ENCODE results near the gene SNX5.
A peak's percentile ranks its signal among the peaks of the same experiment; 100 is the strongest.

The SNX5 gene
- 63.6 to 90.7 reads per million in 2 donors for total RNA-seq

DNA sequence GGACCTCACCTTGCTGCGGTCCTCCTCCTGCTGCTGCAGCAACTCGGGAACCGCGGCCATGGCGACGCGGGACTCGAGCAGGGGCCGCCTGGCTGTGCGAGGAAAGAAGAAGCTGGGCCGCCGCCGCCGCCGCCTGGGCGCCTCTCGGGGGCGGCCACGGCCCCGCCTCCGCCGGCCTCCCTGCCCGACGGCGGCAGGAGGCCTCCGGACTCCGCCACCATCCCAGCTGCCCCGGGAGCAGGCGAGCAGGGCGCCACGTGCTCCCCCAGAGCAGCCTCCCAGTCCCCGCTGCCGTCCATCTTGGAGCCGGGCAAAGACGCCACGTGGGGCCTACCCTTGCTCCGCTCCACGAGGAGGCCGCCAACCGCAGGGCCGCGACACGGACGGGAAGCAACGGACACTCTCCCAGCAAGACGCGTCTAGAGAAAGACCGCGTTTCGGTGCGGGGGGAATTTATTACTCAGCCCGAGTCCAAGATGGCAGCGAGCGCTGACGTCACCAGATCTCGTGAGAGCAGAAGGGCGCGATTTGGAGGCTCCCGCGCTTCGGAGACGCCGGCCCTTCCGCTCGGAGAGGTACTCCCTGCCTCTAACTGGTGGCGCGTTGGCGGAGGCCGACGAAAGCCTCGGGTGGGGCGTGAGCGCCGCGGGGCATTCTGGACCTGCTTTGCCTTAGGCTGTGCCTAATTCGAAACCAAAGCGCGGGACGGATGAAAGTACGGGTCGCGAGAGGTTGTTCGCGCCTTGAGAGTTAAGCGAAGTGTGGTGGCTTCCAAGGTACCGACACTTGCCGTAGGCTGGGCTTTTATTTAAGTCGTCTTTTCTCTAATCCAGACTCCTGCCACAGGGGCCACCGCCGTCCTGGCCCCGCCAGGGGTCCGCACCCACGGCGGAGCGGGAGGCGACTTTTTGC is at the start of gene SNX5, which contains the start of gene MGME1:
Gene SNX5 (minus strand): TSS at position 429 of the 912 bp plus-strand sequence. CDS start 369 bp downstream, at position 60.
Gene MGME1 (plus strand): TSS at position 653 of the 912 bp plus-strand sequence. CDS start 842 bp downstream, outside the sequence.
- DNase-seq, result peak; percentile 96 to 100 (median 99)

DNA sequence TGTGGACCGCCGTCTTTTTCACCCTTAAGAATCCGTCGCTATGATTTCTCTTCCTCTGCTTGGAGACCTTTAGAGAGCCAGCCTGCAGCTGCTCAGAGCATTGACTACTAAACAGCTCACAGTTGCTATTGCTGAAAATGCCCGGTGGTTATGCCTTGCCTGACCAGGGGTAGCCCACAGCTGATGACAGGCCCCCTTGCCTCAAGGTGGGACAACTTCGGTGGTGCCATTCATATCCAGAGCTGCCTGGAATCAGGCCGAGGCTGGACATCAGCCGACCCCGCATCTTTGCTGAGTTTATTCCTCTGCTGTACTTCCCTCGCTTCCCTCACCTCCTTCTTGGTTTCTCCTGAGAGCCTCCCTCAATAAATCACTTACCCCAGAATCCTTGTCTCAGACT is 49.5 kb upstream of the SNX5 start:
- DNase-seq, result no peak

GRCh38 chr20:18016772-18017171 is 48.2 kb upstream of the SNX5 start:
- no peak for DNase-seq

- DNase-seq, result no peak
Observed at GRCh38 chr20:18014411-18014810, 45.8 kb upstream of the SNX5 start.

DNA sequence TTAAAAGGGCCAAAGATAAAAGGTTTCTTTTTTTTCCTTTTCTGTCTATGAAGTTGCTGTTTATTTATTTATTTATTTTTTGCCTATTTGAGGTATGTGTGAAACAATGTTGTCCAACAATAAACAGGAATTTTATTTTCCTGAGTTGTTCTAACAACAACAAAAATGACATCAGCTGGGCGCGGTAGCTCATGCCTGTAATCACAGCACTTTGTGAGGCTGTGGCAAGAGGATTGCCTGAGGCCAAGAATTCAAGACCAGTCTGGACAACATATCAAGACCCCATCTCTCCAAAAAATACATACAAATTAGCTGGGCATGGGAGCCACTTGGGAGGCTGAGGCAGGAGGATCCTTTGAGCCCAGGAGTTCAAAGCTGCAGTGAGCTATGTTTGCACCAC is 44.3 kb upstream of the SNX5 start:
- DNase-seq, result no peak

DNA sequence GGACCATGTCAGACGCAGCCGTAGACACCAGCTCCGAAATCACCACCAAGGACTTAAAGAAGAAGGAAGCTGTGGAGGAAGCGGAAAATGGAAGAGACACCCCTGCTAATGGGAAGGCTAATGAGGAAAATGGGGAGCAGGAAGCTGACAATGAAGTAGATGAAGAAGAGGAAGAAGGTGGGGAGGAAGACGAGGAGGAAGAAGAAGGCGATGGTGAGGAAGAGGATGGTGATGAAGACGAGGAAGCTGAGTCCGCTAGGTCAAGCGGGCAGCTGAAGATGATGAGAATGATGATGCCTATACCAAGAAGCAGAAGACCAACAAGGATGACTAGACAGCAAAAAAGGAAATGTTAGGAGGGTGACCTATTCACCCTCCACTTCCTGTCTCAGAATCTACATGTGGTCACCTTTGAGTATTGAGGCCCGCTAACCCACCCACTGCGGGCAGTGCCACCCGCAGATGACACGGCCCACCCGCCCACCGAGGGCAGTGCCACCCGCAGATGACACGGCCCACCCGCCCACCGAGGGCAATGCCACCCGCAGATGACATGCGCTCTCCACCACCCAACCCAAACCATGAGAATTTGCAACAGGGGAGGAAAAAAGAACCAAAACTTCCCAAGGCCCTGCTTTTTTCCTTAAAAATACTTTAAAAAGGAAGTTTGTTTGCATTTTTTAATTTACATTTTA is 43.5 kb upstream of the SNX5 start:
- DNase-seq, result no peak

DNA sequence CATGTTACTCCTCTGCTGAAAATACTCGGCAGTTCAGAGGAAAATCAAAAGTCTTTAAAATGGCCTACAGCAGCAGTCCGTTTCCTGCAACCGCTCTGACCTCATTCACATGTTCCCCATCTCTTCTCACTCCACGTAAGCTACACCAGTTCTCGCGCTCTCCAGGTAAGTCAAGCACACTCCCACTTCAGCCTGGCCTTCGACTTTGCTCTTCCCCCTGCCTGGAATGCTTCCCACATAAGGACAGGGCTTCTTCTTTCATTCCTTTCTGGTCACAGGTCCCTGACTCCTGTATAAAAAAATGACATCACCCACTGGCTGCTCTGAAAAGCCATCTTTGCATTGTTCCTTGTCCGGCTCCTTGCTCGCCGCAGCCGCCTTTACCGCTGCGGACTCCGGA is 42.9 kb upstream of the SNX5 start:
- no peak for DNase-seq

DNA sequence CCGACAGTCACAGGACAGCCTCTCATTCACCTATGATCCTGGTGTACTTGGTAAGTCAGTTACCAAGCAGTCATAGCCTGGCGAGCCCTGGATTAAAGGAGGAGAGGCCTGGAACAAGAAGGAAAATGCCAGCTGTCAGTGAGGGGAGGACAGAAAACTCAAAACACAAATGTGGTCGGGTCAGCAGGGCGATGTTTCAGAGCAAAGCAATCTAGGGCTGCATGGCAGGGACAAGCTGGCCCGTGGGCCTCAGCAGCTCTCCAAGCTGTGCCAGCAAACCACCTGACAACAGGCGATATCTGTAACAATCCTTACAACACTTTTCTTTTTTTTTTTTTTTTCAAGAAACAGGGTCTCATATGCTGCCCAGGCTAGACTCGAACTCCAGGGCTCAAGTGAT is 40.5 kb upstream of the SNX5 start:
- no peak for DNase-seq

DNA sequence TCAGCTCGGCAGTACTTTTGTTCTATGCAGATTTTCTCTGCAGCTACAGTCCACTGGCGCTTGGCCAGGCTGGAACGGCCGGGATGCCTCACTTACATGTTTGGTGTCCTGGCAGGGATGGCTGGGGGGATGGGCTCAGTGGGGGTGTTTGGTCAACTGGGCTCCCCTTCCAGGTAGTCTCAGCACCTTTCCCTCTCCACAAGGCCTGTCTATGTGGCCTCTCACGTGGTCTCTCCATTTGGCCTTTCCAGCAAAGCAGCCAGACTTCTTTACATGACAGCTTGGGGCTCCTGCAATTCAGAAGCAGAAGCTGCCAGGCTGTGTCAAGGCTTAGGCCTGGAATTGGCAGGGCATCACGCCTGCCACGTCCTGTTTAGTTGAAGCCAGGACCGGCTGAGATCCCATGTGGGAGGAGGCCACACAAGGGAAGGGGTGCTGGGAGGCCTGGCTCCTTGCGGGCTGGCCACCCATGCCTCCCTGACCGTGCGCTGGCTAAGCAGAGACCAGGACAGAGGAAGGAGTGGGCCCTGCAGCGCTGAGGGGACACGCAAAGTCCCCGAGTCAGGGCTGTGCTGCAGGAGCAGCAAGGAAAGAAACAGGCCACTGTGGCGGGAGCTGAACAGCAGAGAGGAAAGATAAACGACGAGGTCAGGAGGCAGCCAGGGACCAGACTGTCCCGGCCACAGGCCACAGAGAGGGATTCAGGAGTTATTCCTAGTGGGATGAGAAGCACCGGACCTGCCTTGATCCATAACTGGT is 39.1 kb upstream of the SNX5 start:
- no peak for DNase-seq

GRCh38 chr20:18006684-18007083 is 38.1 kb upstream of the SNX5 start:
- DNase-seq, result no peak

DNA sequence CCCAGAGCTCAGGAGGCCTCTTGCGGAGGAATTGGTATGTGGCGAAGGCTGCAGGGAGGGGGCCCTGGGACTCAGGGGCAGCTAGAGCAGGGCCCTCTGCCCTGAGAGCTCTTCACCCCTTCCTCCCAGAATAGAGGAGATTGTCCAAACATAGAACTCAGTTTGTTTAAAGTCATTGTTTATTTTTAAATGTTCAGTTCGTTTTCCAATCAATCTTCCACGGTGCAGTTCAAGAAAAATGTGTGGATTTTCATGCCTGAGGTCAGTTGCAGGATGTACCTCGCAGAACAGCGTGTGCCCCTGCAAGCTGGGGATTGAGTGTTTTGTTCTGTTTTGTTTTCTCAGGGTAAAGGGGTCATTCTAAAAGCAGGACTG is 37.4 kb upstream of the SNX5 start:
- DNase-seq, result no peak

- no peak for DNase-seq
Observed at GRCh38 chr20:18005170-18005989, 36.8 kb upstream of the SNX5 start.

GRCh38 chr20:18004384-18005031 is 35.9 kb upstream of the SNX5 start:
- DNase-seq, result no peak

DNA sequence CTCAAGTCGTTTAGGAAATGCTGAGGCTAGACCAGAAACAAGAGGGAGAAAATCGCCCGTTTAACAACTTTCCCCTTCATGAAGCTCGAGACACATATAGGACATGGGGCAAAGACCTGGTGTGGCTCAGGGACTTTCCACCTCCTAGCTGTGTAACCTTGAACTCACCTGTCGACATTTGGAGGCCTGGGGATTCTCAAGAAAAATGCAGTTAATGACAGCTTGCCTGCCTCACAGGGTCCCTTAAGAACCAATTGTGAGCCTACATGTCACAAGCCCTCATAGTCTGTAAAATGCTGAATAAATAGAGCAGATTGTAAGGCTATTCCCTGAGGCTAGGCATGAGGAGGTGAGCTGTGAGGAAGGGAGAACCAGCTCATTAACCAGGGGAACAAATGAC is 35.3 kb upstream of the SNX5 start:
- DNase-seq, result no peak

GRCh38 chr20:18001131-18001921 is 32.7 kb upstream of the SNX5 start:
- DNase-seq, result no peak

DNA sequence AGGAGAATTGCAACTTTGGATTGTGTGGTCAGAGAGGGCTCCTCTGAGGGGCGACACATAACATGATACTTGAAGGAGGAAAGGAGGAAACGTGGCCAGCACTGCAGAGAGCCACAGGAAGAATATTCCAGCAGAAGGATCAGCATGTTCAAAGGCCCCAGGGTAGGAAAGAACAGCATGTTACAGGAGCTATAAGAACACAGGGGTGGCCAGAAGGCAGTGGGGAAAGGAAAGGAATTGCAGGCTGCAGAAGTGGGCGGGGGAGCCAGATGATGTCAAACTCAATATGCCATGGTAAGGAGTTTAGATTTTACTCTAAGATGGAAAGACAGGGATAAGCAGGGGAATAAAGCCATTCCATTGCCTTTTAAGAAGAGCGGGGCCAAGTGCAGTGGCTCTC is 31.0 kb upstream of the SNX5 start:
- no peak for DNase-seq

- no peak for DNase-seq
Observed at GRCh38 chr20:17998446-17998845, 29.9 kb upstream of the SNX5 start.

DNA sequence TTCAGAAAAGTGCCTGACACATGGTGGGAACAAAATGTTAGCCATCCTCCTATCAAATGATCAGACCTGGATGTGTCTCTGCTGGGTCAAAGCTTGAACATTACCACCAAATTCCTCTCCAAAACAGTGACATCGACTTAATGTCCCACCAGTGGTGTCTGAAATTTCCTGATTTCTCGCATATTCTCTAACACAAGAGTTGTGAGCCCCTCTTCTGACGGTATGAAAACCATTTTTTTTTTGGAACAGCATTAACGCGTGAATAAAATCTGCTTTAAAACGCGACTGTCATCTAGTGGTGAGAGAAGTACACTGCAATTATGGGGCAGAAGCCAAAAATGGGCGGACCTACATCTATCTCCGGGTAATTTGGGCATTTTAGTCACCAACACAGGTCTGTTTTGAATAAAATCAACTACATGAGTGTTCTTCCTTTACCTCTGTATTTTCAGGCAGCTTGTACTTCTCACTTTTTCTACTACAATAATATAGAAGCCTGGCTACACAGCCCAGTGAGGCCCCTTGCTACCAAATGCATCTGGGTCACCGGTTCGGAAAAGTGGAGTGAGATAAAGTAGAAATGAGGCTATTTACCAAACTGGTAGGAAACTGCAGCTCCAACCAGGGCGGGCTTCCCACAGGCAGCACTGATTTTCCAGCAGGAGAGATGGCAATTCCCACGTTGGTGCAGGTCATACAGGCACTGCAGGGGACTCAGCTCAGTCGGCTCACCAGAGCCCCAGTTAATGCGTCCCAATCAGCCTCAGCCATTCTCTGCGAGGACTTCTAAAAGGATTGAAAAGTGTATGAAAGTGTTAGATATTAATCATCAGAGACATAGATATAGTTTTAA is 27.6 kb upstream of the SNX5 start:
- peak in 3 of 5 experiments; percentile 6 to 72 (median 35) for DNase-seq

DNA sequence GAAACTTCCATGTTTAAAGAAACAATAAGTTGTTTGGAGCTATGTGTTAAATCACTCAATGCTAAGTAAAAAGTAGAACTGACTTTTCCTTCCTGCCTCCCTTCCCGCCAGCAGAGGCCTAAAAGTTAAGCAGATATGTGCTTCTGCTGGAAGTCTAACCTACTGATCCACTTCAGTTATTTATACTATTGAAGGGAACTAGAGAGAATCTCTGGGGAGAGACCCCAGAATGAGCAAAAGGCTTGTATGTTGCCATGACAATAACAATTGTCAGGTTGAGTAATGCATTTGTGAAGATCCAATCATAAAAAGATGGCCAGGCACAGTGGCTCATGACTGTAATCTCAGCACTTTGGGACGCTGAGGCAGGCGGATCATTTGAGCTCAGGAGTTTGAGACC is 25.0 kb upstream of the SNX5 start:
- no peak for DNase-seq

Measured in T-helper 2 cell (primary cell).